GM10266 (cell line): ENCODE results near the gene WDR72.
"Not testable (repeated sequence)": the region's sequence is repeated elsewhere in the genome, so short reads cannot be mapped to it uniquely, and the experiment has no call there.

Experiments used
- DNase-seq: peaks from one replicate; pipeline ENCODE4 v3.0.0; 2012; ENCODE audit errors: extremely low spot score
- CTCF ChIP-seq: IDR thresholded peaks from 2 replicates; pipeline ENCODE4 v1.5.1; 2012; ENCODE audit warnings: mild to moderate bottlenecking, low read depth; ENCODE audit not compliant: control insufficient read depth, insufficient read depth; ENCODE audit errors: missing control alignments

WDR72 gene

DNA sequence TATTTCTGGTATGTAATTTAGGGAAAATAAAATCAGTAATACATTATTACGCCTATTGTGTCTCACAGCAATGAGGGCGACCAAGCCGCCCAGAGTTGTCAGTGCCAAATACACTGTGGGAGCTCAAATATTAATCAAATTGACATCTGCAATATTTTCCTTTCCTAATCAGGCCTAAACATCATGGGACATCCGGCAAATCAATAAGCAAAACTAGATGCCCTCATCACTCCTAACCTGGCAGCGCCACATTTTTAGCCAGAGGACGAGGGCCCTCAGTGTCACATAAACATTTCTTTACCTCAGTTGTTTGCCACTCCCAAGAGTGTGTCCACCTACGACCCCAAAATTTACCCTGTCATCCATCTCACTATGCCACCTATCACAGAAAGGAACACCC, 64.1 kb downstream of the WDR72 start:
- no peak for TF ChIP-seq CTCF
- DNase-seq, result no peak

GRCh38 chr15:53694476-53694874, 65.0 kb downstream of the WDR72 start:
- no peak for TF ChIP-seq CTCF
- no peak for DNase-seq

DNA sequence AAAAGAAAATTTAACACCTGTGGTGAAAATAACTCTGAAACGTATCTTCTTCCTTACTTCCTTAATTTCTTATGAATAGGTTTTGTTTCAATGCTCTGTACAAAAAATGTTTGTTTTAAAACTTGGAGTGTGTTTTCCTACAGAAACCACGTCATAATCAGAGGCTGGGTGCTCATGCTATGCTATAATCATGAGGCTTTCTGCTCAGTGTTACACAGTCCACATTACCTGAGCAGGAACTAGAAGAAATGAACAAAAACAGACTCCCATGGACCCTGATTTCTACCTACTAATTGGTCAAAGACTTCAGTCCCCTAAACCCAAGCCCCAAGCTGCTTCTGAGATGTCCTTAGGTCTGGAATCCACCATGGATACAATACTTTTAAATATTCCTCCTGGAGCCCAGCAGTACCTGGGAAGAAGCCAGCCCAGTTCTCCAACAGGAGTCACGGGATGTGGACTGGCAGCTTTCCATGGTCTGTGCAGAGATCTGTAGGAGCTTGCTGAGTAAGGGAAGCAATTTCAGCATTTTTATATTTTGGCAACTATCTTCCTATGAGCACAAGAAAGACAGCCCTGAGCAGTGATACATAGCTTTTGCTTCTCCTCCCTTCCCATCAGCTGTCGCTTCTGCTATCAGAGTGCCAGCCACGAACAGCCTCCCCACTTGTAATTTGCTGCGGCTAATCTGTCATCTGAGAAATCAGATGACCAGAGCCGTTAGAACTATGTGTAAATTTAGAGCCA, 65.6 kb downstream of the WDR72 start:
- no peak for TF ChIP-seq CTCF

GRCh38 chr15:53684162-53684561, 75.3 kb downstream of the WDR72 start:
- not testable (repeated sequence) for DNase-seq

More for the DNA sequence above, 65.6 kb downstream of the WDR72 start:
- no peak for DNase-seq

DNA sequence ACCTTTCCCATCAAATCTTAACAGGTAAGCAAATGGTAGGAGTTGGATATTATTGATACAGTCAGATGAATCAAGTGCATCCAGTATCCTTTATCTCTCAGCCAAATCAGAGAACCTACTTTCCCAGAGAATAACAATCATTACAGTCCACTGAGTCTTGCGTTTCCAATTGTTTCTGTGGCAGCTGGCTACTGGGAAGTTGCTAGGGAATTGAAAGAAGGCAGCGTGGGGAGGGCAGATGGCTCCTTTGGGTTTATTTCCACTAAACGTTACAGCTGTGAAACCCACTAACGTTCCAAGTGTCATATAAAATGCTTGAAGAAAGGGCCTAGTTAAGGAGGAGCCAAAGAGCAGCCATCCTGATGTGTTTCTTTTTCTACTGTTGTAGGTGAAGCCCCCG, 78.4 kb downstream of the WDR72 start:
- no peak for DNase-seq
- TF ChIP-seq CTCF, result no peak

- no peak for DNase-seq
- TF ChIP-seq CTCF, result no peak
These were observed 83.6 kb downstream of the WDR72 start for GRCh38 chr15:53675832-53676231.

- no peak for TF ChIP-seq CTCF
- DNase-seq, result no peak
These were observed 87.9 kb downstream of the WDR72 start for GRCh38 chr15:53671545-53671944.

GRCh38 chr15:53670701-53671100, 88.8 kb downstream of the WDR72 start:
- TF ChIP-seq CTCF, result no peak

More at GRCh38 chr15:53670701-53671100, 88.8 kb downstream of the WDR72 start:
- DNase-seq, result no peak
